Erythroblast (primary cell): ENCODE results near the gene ZNF143.

ENCODE experiments used
- GATA1 ChIP-seq: IDR thresholded peaks from 2 replicates; pipeline ENCODE4 v1.6.1; 2011; ENCODE audit warnings: low read depth, mild to moderate bottlenecking, control low read depth, low read length, moderate library complexity
- POLR2A ChIP-seq: IDR thresholded peaks from 2 replicates; pipeline ENCODE4 v1.6.1; 2011; ENCODE audit warnings: mild to moderate bottlenecking, low read length

DNA sequence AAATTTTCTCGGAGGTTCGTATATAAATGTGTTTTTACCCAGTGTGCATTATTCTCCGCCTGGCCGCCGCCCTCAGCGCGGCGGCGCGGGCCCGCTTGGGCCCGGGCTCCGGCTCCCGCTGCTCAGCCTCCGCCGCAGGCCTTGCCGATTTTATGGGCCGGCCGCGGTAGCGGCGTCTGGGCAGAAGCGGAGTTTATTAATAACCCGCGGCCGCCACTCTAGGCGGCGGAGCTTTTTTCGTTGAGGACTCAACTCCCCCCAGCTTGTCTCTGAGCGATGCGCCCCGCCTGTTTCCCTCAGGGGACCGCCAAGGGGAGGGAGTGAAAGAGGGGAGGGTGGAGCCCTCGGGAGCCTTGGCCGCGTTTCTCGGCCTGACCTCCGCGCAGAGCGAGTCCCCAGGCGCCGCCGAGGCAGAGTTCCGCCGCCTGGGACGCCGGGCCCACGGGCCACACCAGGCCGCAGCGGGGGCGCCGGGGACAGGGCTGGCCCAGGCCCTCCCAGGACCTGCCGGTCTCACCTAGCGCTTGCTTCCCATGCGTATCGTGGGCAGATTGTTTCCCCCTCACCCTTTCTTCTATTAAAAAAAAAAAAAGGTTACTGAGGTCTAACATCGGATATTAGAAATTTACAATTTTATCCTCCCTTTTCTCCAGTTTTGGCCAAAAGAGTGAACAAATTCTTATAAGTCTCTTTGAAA lies 399 bp downstream of the ZNF143 start:
- TF ChIP-seq POLR2A (peak; percentile 96), GATA1 (no peak)
